Trophoblast cell (in vitro differentiated cells and primary cell): ENCODE results near the gene DLGAP1.

Experiments used
- DNase-seq, 2 donors: peaks; one replicate each; pipeline ENCODE4 v3.0.0-alpha.2; 2016
- H2AFZ ChIP-seq: 2 replicates; pipeline ENCODE4 v1.6.1; 2013; ENCODE audit warnings: low read length, moderate library complexity, mild to moderate bottlenecking; ENCODE audit not compliant: insufficient read depth, poor library complexity
- H2AK5ac ChIP-seq: 2 replicates; pipeline ENCODE4 v1.6.1; 2013; ENCODE audit warnings: mild to moderate bottlenecking, low read length
- H2BK120ac ChIP-seq: 2 replicates; pipeline ENCODE4 v1.6.1; 2013; ENCODE audit warnings: low read length, mild to moderate bottlenecking, moderate library complexity; ENCODE audit not compliant: insufficient read depth, poor library complexity
- H2BK12ac ChIP-seq: 2 replicates; pipeline ENCODE4 v1.6.1; 2013; ENCODE audit warnings: mild to moderate bottlenecking, low read length, moderate library complexity
- H2BK5ac ChIP-seq: 2 replicates; pipeline ENCODE4 v1.6.1; 2013; ENCODE audit warnings: low read length, low read depth, moderate library complexity, mild to moderate bottlenecking; ENCODE audit not compliant: poor library complexity
- H3K14ac ChIP-seq: 2 replicates; pipeline ENCODE4 v1.6.1; 2013; ENCODE audit warnings: mild to moderate bottlenecking, low read length
- H3K18ac ChIP-seq: 2 replicates; pipeline ENCODE4 v1.6.1; 2013; ENCODE audit warnings: mild to moderate bottlenecking, low read length
- H3K23ac ChIP-seq: 2 replicates; pipeline ENCODE4 v1.6.1; 2013; ENCODE audit warnings: low read length
- H3K27ac ChIP-seq: 2 replicates; pipeline ENCODE4 v1.5.1; 2013; ENCODE audit warnings: low read depth, mild to moderate bottlenecking, inconsistent platforms, low read length, moderate library complexity
- H3K27me3 ChIP-seq: 2 replicates; pipeline ENCODE4 v1.6.1; 2013; ENCODE audit warnings: inconsistent platforms, mild to moderate bottlenecking, low read length, moderate library complexity; ENCODE audit not compliant: insufficient read depth
- H3K36me3 ChIP-seq, 2 experiments: 1 replicate in 1 of 2; 2 replicates in 1 of 2; pipeline ENCODE4 v1.6.1; 2013; ENCODE audit warnings: low read length in 2 of 2, mild to moderate bottlenecking in 2 of 2, moderate library complexity in 1 of 2; ENCODE audit not compliant: insufficient read depth in 2 of 2, control insufficient read depth in 1 of 2
- H3K4ac ChIP-seq: 2 replicates; pipeline ENCODE4 v1.6.1; 2013; ENCODE audit warnings: low read depth, mild to moderate bottlenecking, low read length, moderate library complexity
- H3K4me1 ChIP-seq, 2 experiments: 1 replicate in 1 of 2; 2 replicates in 1 of 2; pipeline ENCODE4 v1.6.1; 2013; ENCODE audit warnings: low read length in 2 of 2, mild to moderate bottlenecking in 2 of 2, moderate library complexity in 1 of 2; ENCODE audit not compliant: insufficient read depth in 2 of 2, control insufficient read depth in 1 of 2
- H3K4me2 ChIP-seq: 2 replicates; pipeline ENCODE4 v1.6.1; 2013; ENCODE audit warnings: inconsistent platforms, mild to moderate bottlenecking, low read length, moderate library complexity
- H3K4me3 ChIP-seq: 2 replicates; pipeline ENCODE4 v1.5.1; 2013; ENCODE audit warnings: mild to moderate bottlenecking, low read depth, low read length, inconsistent platforms
- H3K79me1 ChIP-seq: one replicate; pipeline ENCODE4 v1.6.1; 2013; ENCODE audit warnings: low read length
- H3K79me2 ChIP-seq: 2 replicates; pipeline ENCODE4 v1.6.1; 2013; ENCODE audit warnings: low read length, mild to moderate bottlenecking; ENCODE audit not compliant: control insufficient read depth, insufficient read depth, poor library complexity
- H3K9ac ChIP-seq: 2 replicates; pipeline ENCODE4 v1.6.1; 2013; ENCODE audit warnings: mild to moderate bottlenecking, low read length
- H3K9me3 ChIP-seq: 2 replicates; pipeline ENCODE4 v1.6.1; 2013; ENCODE audit warnings: low read depth, mild to moderate bottlenecking, control low read depth, inconsistent platforms, low read length; ENCODE audit not compliant: insufficient read depth
- H4K12ac ChIP-seq: 2 replicates; pipeline ENCODE4 v1.6.1; 2013; ENCODE audit warnings: low read depth, mild to moderate bottlenecking, low read length, moderate library complexity
- H4K8ac ChIP-seq: 2 replicates; pipeline ENCODE4 v1.6.1; 2013; ENCODE audit warnings: low read depth, mild to moderate bottlenecking, low read length, moderate library complexity
- H4K91ac ChIP-seq: one replicate; pipeline ENCODE4 v1.6.1; 2013; ENCODE audit warnings: low read depth, mild to moderate bottlenecking, low read length, moderate library complexity
- WGBS: extraction: QIAGEN DNeasy Blood & Tissue Kit; methylation state at CpG from one replicate; pipeline ENCODE4 v1.1.7; 2013; ENCODE audit warnings: missing lambda C conversion rate; ENCODE audit not compliant: insufficient read length, insufficient coverage; ENCODE audit errors: extremely low coverage; 5-methylcytosine and 5-hydroxymethylcytosine counted together

DLGAP1 gene

DNA sequence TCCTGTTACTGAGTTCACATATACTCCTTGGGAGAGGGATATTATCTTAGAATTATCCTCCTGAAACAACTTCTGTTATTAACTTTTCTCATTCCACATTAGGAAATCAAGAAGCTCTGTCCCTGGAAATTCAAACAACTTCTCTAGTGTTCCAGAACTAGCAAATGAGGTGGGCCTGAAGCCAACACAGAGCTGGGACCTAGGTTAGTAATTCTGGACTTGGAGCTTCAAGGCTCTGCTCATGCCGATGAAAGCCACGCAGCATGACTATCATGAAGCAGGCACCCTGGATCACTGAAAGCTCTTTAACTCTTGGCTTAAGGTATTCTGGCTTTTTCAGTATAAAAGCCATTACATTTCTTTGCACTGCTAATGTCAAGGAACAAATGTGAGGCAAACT lies 762.4 kb downstream of the DLGAP1 start:
- no peaks in the 10 kb centered on the region for H3K79me2 ChIP-seq
- no peaks in the 10 kb centered on the region for H3K36me3 ChIP-seq
- H3K14ac ChIP-seq: no peak overlapping the region
- peaks cover 10% of the 10 kb centered on the region for H3K79me1 ChIP-seq
- H2AFZ ChIP-seq: no peak overlapping the region
- H2BK120ac ChIP-seq: peak overlapping the region; percentile 25
- H4K8ac ChIP-seq: no peak overlapping the region
- peaks cover 0 to 11% of the 10 kb centered on the region in 2 experiments for H3K4me1 ChIP-seq
- H2BK5ac ChIP-seq: no peak overlapping the region
- no peak overlapping the region for H2AK5ac ChIP-seq
- H3K4ac ChIP-seq: no peak overlapping the region
- H3K23ac ChIP-seq: no peak overlapping the region
- H3K27me3 ChIP-seq: no peaks in the 10 kb centered on the region
- H3K27ac ChIP-seq: no peak overlapping the region
- DNase-seq: no peak
- no peak overlapping the region for H4K12ac ChIP-seq
- H3K9ac ChIP-seq: no peak overlapping the region
- H3K4me3 ChIP-seq: no peak overlapping the region
- H3K18ac ChIP-seq: no peak overlapping the region
- no CpG with 5 or more reads among the region's 2 CpGs for WGBS
- H4K91ac ChIP-seq: no peak overlapping the region
- H3K4me2 ChIP-seq: no peak overlapping the region
- no peaks in the 10 kb centered on the region for H3K9me3 ChIP-seq
- H2BK12ac ChIP-seq: peak overlapping the region; percentile 6

DNA sequence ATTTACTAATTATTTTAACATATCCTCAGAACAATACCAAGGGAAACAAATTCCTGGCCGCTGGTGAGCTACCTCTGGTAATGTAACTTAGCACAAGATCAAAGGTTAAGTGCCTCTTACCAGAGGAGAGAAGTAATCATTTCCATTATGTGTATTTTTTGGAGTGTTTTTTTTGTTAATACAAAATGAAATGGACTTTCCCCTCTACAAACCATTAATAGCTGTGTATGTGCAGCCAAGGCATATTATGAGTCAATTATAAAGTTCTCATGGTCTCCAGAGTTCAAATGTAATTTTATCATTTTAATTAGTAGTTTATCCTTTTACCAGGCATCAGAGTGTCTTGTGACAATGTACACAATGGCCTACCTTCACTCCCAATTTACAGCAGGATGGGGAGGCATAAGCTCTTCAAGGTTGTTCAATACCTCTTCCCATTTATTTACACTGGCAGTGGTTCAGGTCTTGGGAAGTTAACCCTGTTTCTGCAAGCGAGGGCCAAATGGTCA lies 762.9 kb downstream of the DLGAP1 start:
- H3K18ac ChIP-seq: no peak overlapping the region
- no peak overlapping the region for H2BK120ac ChIP-seq
- H3K9ac ChIP-seq: no peak overlapping the region
- no peak overlapping the region for H2BK12ac ChIP-seq
- H3K79me1 ChIP-seq: peaks cover 10% of the 10 kb centered on the region
- no peak overlapping the region for H3K4me2 ChIP-seq
- peak overlapping the region; percentile 11 for H4K91ac ChIP-seq
- no peak overlapping the region for H2AFZ ChIP-seq
- no peaks in the 10 kb centered on the region for H3K79me2 ChIP-seq
- H2AK5ac ChIP-seq: no peak overlapping the region
- no peaks in the 10 kb centered on the region for H3K36me3 ChIP-seq
- no CpG with 5 or more reads among the region's 2 CpGs for WGBS
- H3K4ac ChIP-seq: no peak overlapping the region
- H3K23ac ChIP-seq: no peak overlapping the region
- no peaks in the 10 kb centered on the region for H3K9me3 ChIP-seq
- H4K12ac ChIP-seq: no peak overlapping the region
- H3K14ac ChIP-seq: no peak overlapping the region
- H4K8ac ChIP-seq: no peak overlapping the region
- H2BK5ac ChIP-seq: no peak overlapping the region
- H3K27me3 ChIP-seq: no peaks in the 10 kb centered on the region
- peaks cover 0 to 11% of the 10 kb centered on the region in 2 experiments for H3K4me1 ChIP-seq
- H3K27ac ChIP-seq: no peak overlapping the region
- no peak overlapping the region for H3K4me3 ChIP-seq
- no peak for DNase-seq

DNA sequence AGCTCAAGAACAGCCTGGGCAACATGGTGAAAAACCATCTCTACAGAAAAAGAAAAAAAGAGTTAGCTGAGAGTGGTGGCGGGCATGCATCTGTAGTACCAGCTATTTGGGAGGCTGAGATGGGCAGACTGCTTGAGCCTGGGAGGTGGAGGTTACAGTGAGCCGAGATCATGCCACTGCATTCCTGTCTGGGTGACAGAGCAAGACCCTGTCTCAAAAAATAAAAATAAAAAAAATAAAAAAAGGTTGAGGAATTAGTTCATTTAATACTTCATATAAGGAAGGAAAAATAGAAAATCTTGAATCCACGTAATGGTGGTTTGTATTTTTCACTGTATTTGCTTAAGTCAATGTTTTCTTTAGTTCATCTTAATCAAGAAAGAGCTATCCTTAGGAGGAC lies 763.4 kb downstream of the DLGAP1 start:
- Histone ChIP-seq H4K12ac (no peak overlapping the region), H3K18ac (no peak overlapping the region), H3K79me1 (peaks cover 10% of the 10 kb centered on the region), H2AK5ac (no peak overlapping the region), H2BK12ac (no peak overlapping the region), H2BK120ac (no peak overlapping the region), H3K36me3 (no peaks in the 10 kb centered on the region), H3K79me2 (no peaks in the 10 kb centered on the region), H3K14ac (no peak overlapping the region), H3K4me1 (peaks cover 0 to 11% of the 10 kb centered on the region in 2 experiments), H3K4ac (no peak overlapping the region), H3K9me3 (no peaks in the 10 kb centered on the region), H3K23ac (no peak overlapping the region), H4K8ac (no peak overlapping the region), H3K9ac (no peak overlapping the region), H3K27me3 (no peaks in the 10 kb centered on the region), H2BK5ac (no peak overlapping the region), H3K4me3 (no peak overlapping the region), H2AFZ (no peak overlapping the region), H3K27ac (no peak overlapping the region), H4K91ac (no peak overlapping the region), H3K4me2 (no peak overlapping the region)
- no CpG with 5 or more reads among the region's 3 CpGs for WGBS
- no peak for DNase-seq

DNA sequence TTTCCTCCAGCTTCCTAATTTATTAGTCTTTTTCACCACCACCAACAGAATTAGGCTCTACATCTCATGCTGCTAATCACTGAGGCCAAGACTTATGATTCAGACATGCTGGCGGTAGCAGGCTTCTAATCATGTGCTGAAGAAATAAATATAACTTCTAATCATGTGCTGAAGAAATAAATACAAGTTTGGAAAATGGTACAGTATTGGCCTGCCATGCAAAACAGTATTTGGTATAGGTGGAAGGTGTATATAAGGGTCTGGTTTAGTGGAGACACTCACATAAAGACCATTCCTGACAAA lies 764.4 kb downstream of the DLGAP1 start:
- Histone ChIP-seq H4K91ac (no peak overlapping the region), H3K27ac (no peak overlapping the region), H3K18ac (no peak overlapping the region), H4K12ac (no peak overlapping the region), H4K8ac (no peak overlapping the region), H2BK12ac (no peak overlapping the region), H3K79me2 (no peaks in the 10 kb centered on the region), H3K4me3 (no peak overlapping the region), H2AK5ac (no peak overlapping the region), H2BK120ac (no peak overlapping the region), H3K9ac (no peak overlapping the region), H3K14ac (no peak overlapping the region), H3K4me2 (no peak overlapping the region), H3K79me1 (peaks cover 10% of the 10 kb centered on the region), H3K9me3 (no peaks in the 10 kb centered on the region), H3K27me3 (no peaks in the 10 kb centered on the region), H3K36me3 (no peaks in the 10 kb centered on the region), H3K4me1 (peaks cover 0 to 11% of the 10 kb centered on the region in 2 experiments), H3K4ac (no peak overlapping the region), H3K23ac (no peak overlapping the region), H2AFZ (no peak overlapping the region), H2BK5ac (no peak overlapping the region)
- no peak for DNase-seq
- no CpG with 5 or more reads among the region's 1 CpG for WGBS
